GM19438 (cell line): ENCODE data around the gene ZDHHC14.
"Not testable (repeated sequence)": the region's sequence is repeated elsewhere in the genome, so short reads cannot be mapped to it uniquely, and the experiment has no call there.

Experiments
- ATAC-seq: cut with Tn5 transposase; IDR thresholded peaks from one replicate; pipeline ENCODE4 v1.9.1; 2021; ENCODE audit warnings: low read depth; ENCODE audit not compliant: unreplicated experiment

The ZDHHC14 gene

GRCh38 chr6:157584036-157584435 is 203.0 kb downstream of the ZDHHC14 start:
- no peak for ATAC-seq

- ATAC-seq: no peak
Observed at GRCh38 chr6:157585274-157586087, 204.5 kb downstream of the ZDHHC14 start.

- ATAC-seq: no peak
Observed at GRCh38 chr6:157586088-157586414, 205.1 kb downstream of the ZDHHC14 start.

DNA sequence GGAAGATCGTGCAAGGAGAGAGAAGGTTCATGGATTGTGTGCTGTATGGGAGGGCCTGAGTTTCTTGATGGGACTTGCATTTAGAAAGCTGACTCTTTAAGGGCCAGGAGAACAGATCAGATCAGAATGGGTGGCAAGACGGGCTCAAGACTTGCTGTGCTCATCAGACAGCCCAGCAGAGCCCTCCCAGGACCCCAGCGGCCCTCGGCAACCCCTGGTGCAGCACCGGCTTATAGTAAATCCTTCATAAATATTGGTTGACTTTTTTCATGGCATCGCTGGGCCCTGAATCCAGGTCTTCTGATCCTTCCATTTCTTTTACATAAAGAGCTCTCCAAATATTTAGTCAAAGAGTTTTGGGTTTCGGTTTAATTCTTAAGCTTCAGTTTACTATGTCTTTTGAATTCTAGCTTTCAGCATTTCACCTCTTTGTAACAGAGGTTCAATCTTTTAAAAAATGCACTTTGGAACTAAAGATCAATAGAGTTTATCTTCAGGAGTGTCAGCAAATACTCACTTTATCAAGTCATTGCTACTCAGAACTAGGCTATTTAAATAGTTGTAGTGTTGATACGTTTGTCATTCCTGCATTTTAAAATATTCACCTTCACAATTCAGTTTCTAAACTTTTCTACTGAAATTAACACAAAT is 205.6 kb downstream of the ZDHHC14 start:
- ATAC-seq: no peak

GRCh38 chr6:157587127-157587926 is 206.3 kb downstream of the ZDHHC14 start:
- no peak for ATAC-seq

- ATAC-seq: not testable (repeated sequence)
Observed at GRCh38 chr6:157590654-157591053, 209.7 kb downstream of the ZDHHC14 start.

DNA sequence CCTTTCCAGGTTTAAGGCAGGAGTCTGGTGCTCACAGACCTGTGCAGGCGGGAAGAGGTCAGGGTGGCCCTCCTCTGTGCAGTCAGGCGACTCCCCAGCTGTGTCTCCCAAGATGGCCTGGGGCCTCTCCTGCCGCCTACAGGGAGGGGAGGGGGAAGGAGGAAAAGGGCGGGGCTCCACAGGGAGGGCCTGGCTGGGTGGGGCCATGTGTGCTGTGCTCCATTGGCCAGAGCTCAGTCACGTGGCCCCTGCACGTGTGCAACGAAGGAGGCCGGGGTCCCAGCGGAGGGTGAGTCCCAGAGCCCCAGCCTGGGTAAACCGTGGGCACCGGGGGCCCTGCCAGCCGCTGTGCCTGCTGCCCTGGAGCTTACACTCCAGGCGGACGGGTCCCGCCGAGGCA is 211.6 kb downstream of the ZDHHC14 start:
- ATAC-seq: no peak

- no peak for ATAC-seq
Observed at GRCh38 chr6:157592980-157593379, 212.0 kb downstream of the ZDHHC14 start.

DNA sequence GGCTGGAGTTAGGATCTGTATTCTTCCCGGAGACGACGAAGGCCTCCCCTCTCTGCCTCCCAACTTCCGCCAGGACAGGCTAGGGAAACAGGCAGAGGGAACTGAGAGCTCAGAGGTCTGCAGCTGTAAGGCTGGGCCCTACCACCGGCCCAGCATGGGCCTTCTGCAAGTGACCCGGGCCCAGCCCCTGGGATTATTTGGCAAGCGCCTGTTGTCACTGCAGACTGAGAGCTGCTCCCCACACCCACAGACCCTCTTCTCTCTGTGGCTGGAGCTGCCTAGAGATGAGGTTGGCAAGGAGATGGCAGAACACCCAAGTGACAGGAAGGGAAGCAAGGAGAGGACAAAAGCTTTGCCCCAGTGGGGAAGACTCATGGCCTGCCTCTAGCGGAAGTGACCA is 212.6 kb downstream of the ZDHHC14 start:
- ATAC-seq: no peak

DNA sequence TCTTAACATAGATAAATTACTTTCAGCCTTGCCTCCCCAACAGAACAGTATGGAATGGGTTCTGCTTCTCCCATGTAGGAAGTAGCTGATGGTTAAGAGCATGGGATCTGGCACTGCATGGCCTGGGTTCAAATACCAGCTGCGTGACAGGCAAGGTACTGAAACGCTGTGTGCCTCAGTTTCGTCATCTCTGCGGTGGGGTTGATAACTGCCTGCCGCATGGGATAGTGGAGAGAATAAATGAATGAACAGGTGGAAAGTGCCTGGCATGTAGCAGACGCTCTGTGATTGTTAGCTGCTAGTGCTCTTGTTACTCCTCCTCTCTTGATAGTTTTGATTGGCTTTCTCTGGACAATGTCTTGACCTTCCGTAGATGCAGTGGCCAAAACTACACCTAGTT is 213.3 kb downstream of the ZDHHC14 start:
- ATAC-seq: no peak

DNA sequence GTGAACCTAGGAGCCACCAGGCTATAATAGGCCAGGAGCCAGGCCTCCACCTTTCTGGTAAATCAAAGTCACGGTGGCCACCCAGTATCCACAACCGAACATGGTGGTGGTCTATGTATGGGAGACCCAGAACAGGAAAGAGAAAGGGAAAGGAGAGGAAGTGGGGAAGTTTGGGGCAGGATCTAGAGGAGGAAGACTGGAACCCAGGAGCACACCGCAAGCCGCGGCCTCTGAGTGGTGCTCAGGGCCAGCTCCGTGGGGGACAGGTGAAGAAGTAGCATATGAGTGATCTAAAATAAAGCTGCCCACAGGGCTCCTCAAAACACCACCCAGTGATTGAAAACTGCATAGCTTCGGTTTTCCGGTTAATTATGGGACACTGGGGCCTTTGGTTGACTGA is 214.8 kb downstream of the ZDHHC14 start:
- no peak for ATAC-seq

DNA sequence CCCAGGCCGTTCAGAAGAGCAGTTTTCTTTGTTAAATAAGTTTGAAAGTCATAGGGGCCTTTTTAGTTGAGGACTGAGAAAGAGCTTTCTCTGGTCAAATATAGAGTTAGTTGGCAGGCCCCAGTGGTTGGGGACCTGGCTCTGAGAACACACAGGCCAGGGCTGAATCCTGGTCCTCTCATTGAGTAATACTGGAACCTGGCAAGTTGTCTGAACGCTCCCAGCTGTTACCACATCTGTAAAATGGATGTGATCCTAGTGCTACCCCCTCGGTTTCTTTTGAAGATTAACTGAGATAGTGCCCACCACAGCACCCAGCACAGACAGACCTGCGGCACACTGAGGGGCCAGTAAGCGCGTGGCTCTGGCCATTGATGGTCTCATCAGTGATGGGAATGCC is 215.5 kb downstream of the ZDHHC14 start:
- no peak for ATAC-seq

GRCh38 chr6:157596886-157597285 is 215.9 kb downstream of the ZDHHC14 start:
- no peak for ATAC-seq

GRCh38 chr6:157597461-157598312 is 216.7 kb downstream of the ZDHHC14 start:
- no peak for ATAC-seq

GRCh38 chr6:157599191-157599590 is 218.2 kb downstream of the ZDHHC14 start:
- peak; percentile 78 for ATAC-seq

GRCh38 chr6:157600807-157601206 is 219.8 kb downstream of the ZDHHC14 start:
- ATAC-seq: no peak

GRCh38 chr6:157602521-157603295 is 221.7 kb downstream of the ZDHHC14 start:
- no peak for ATAC-seq

GRCh38 chr6:157603314-157603940 is 222.4 kb downstream of the ZDHHC14 start:
- ATAC-seq: no peak

GRCh38 chr6:157603971-157604370 is 223.0 kb downstream of the ZDHHC14 start:
- no peak for ATAC-seq
